Mesodermal cell (in vitro differentiated cells): ENCODE measurements around the gene KIRREL3.

Experiments used
- H3K27ac ChIP-seq: 2 replicates; pipeline ENCODE4 v1.7.0; 2013; ENCODE audit warnings: mild to moderate bottlenecking, low read depth, low read length, moderate library complexity; ENCODE audit not compliant: severe bottlenecking
- H3K36me3 ChIP-seq: 2 replicates; pipeline ENCODE4 v1.7.1; 2013; ENCODE audit warnings: mild to moderate bottlenecking, low read length, moderate library complexity; ENCODE audit not compliant: control insufficient read depth, insufficient read depth
- H3K4me1 ChIP-seq: one replicate; pipeline ENCODE4 v1.7.1; 2013; ENCODE audit warnings: mild to moderate bottlenecking, low read length; ENCODE audit not compliant: insufficient read depth, control insufficient read depth, poor library complexity, severe bottlenecking
- H3K4me3 ChIP-seq: 2 replicates; pipeline ENCODE4 v1.7.0; 2013; ENCODE audit warnings: low read length, control low read depth, mild to moderate bottlenecking; ENCODE audit not compliant: insufficient read depth, poor library complexity, severe bottlenecking; ENCODE audit errors: extremely low read depth
- H3K9me3 ChIP-seq: 2 replicates; pipeline ENCODE4 v1.7.1; 2013; ENCODE audit warnings: mild to moderate bottlenecking, low read length, moderate library complexity; ENCODE audit not compliant: control insufficient read depth
- WGBS, 2 experiments: methylation state at CpG; one replicate each; pipeline ENCODE4 v1.1.5; 2013; ENCODE audit warnings: missing lambda C conversion rate in 2 of 2; ENCODE audit not compliant: insufficient coverage in 2 of 2; 5-methylcytosine and 5-hydroxymethylcytosine counted together

The KIRREL3 gene

DNA sequence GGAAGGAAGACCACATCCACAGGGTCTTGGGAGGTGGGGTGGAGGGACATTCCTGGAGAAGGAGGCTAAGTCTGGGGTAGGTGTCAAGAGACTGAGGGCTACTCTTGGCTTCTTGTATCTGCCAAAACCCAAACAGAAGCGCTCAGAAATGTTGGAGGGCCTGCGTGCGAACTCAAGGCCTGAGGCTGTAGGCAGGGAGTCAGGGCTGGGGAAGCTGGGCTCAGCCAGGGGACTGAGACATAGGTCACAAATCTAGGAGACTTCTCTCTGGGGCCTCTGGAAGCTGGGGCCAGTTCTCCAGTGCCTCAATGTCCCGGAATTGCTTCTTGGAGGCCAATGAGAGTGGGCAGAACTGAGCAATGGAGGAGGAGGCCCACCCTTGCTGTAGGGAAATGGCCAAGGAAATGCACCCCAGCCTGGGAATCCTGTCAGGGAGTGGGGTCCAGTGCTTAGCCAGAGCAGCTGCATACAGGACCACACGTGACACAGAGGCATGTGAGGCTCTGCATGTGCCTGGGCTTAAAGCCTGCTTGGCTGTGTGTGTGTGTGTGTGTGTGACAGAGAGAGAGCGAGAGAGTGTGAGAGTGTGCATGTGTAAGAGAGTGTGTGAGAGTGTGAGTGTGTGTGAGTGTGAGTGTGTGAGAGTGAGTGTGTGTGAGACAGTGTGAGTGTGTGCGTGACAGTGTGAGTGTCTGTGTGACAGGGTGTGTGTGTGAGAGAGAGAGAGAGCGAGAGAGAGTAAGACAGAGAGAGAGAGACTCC lies 503.8 kb downstream of the KIRREL3 start:
- Histone ChIP-seq H3K4me3 (no peak overlapping the region), H3K27ac (no peak overlapping the region), H3K36me3 (no peaks in the 10 kb centered on the region), H3K9me3 (no peaks in the 10 kb centered on the region), H3K4me1 (peaks cover 4% of the 10 kb centered on the region)
- 86 to 92% methylated on average over 5 to 8 of the region's 8 CpGs for WGBS, 2 experiments

DNA sequence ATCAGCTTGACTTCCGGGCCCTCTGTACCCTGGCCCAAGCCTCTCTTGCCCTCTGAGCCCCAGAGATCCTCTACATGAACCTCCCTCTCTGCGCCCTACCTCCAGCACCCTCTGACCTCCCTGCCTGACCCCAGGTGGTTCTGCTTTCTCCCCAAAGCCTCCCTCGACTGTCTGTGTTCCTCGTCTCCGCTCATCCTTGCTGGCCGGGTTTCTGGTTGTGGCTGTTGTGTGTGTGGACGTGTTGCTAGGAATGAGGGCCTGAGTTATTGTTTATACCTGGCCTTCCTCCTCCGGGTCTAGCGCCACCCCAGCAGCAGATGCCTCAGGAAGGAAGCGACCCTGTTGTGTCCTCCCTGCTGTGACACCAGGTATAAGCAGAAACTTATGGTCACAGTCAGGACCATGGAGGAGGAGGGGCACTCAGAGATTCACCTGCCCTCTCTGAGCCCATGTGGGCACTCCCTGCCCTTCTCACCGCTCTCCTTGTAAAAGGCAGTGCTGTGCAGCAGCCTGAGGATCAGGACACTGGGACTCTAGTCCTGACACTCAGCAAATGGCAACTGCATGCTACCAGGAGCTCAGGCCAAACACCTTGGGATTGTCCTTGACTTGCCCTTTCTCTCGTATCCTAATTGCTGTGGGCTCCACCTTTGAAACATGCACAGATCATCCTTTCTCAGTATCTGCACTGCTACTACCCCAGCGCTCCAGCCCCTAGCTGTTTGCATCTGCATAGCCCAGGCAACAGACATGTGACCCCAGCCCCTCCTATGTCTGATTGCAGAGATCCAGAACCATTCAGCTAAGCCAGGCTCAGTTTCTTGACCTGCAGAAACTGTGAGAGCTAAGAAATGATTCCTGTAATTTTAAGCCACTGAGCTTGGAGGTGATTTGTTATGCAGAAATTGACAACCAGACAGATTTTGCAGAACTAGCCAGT lies 505.0 kb downstream of the KIRREL3 start:
- Histone ChIP-seq H3K4me3 (no peak overlapping the region), H3K4me1 (peaks cover 4% of the 10 kb centered on the region), H3K9me3 (no peaks in the 10 kb centered on the region), H3K27ac (no peak overlapping the region), H3K36me3 (no peaks in the 10 kb centered on the region)
- 68 to 86% methylated on average over 4 to 13 of the region's 13 CpGs for WGBS, 2 experiments

DNA sequence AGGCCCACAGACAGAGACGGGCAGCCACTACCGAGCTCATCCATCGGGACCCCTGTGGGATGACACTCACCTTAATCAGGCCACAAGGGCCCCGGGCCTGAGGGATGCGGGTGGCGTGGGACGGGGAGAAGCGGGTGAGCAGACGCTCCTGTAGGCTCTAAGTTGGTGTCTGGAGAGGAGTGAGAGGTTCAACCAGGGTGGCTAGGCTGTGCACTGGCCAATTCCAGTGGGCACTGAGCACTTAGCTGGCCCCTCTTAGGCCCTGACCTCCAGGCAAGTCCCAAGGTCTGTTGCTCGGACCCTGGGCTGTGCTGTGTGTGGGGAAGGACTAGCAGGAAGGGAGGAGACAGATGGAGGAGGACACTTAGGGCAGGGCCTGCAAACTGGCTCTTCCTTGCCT lies 505.7 kb downstream of the KIRREL3 start:
- Histone ChIP-seq H3K4me1 (peaks cover 1% of the 10 kb centered on the region), H3K4me3 (no peak overlapping the region), H3K27ac (no peak overlapping the region), H3K9me3 (no peaks in the 10 kb centered on the region), H3K36me3 (no peaks in the 10 kb centered on the region)
- WGBS, 2 experiments: 92 to 94% methylated on average over 10 of the region's 10 CpGs

DNA sequence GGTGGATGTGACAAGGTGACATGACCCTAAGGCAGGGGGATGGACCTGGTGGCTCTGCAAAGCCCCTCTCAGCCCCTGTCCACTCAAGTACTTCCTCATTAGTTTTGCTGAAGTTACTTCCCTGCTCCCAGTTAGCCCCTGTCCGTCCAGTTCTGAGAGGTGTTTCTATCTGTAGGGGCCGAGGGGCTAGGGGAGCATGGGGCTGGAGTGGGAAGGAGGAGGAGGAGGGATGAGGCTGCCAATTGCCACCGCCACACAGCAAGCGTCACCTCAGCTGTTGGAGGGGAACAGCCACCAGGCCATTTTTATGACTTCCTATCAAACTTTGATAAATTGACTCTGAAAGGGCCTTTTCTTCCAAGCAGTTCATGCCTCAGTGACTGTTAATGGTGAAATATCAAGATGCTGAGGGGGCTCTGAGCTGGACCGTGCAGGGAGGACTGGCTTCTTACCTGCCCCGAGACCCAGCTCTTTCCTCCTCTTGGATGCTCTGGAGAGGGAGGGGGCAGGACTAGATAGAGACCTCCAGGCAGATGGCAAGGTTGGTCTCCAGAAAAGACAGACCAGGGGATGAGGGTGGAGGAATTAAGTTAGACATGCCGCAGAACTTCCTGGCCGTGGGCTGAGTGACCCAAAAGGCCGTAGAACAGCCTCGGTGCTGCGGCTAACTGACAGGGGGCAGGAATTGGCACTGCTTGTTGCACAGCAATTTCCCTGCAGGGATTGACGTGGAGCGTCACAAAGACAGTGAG lies 508.1 kb downstream of the KIRREL3 start:
- Histone ChIP-seq H3K36me3 (no peaks in the 10 kb centered on the region), H3K4me3 (no peak overlapping the region), H3K9me3 (no peaks in the 10 kb centered on the region), H3K27ac (no peak overlapping the region), H3K4me1 (no peaks in the 10 kb centered on the region)
- 86 to 87% methylated on average over 9 to 10 of the region's 13 CpGs for WGBS, 2 experiments

DNA sequence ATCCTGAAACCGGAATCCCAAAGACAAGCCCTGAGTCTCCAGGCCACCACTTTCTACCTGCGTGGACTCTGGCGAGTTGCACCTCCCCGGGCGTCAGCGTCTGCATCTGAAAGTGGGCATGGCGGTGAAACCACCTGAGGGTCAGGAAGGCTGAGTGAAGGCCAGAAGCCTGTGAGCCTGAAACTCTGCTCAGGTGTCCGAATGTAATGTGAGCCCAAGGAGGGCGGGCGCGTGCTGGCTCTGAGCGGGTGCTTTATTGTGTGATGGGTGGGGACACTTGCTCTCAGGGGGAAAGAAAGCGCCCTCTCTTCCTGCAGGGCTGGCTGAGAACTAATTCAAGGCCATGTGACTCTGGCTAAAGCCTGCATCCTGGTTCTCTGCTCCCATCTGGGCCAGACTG lies 509.5 kb downstream of the KIRREL3 start:
- Histone ChIP-seq H3K4me3 (no peak overlapping the region), H3K27ac (no peak overlapping the region), H3K36me3 (no peaks in the 10 kb centered on the region), H3K9me3 (no peaks in the 10 kb centered on the region), H3K4me1 (no peaks in the 10 kb centered on the region)
- 86 to 88% methylated on average over 12 to 13 of the region's 13 CpGs for WGBS, 2 experiments

DNA sequence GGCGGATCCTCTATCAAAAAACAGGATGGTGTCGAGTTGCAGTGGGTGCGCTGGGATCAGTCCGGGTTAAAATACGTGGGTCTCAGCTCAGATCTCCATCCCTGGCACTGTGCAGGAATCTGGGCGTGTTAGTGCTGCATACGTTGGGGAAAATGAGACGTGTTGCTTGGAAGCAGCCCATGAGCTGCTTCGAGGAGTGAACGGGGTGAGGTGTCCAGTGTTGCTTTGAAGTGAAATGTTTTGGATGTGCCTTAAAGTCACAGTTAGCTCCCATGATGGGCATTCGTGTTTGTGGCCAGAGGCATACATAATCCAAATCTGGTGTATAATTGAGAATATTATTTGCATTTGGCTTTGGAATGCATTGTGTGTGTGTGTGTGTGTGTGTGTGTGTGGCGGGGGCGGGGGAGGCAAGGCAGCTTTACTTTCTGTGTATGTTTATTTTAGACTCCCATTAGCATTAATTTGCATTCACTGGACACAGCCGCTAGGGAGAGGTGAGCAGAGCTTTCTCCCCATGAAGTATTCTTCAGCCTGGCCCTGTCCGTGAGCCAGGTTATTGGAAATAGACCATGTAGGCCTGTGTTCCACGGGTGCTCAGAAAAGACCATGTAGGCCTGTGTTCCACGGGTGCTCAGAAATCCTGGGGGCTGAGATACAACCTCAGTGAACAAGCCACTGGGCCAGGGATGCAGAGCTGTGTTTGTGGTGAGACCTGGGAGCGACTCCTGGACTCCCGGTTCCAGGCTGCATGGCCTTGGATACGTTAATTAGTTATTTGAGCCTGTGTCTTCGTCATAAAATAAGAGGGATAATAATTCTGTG lies 510.5 kb downstream of the KIRREL3 start:
- no peaks in the 10 kb centered on the region for H3K36me3 ChIP-seq
- 85 to 87% methylated on average over 14 to 17 of the region's 21 CpGs for WGBS, 2 experiments
- H3K9me3 ChIP-seq: no peaks in the 10 kb centered on the region
- H3K27ac ChIP-seq: no peak overlapping the region
- H3K4me1 ChIP-seq: no peaks in the 10 kb centered on the region
- no peak overlapping the region for H3K4me3 ChIP-seq

DNA sequence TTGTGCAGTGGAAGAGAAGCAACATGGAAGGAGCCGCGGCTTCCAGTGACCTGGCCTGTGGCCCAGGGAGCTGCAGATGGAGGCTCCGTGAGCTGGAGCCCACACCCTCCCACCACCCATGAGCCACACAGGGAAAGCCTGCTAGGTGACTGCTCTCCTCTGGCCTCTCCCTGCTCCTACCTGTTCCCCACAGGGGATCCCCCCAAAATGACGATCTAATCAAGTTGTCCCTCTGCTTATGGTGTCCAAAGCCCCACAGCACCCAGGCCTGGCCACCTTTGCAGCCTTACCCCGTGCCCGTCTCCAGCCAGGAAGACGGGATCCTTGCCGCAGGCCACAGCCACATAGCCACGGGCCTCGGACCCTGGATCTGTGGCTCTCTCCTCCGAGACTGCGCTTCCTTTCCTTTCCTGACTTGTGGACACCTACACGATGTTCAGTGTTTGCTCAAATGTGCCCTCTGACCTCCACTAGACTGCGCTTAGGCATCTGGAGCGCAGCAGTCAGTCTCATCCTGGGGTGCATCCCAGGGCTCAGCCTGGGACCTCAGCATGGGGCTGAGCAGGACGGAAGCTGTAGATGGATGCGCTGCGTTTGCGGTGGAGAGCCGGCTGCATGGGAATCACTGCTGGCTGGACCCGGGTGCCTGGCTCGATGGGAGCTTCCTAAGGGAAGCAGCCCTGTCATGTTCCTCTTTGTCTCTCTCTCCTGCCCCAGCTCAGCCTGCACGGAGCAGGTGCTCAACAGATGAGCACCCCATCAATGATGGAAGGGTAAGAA lies 511.8 kb downstream of the KIRREL3 start:
- 94 to 95% methylated on average over 20 to 22 of the region's 23 CpGs for WGBS, 2 experiments
- no peak overlapping the region for H3K27ac ChIP-seq
- H3K4me1 ChIP-seq: no peaks in the 10 kb centered on the region
- H3K36me3 ChIP-seq: no peaks in the 10 kb centered on the region
- H3K4me3 ChIP-seq: no peak overlapping the region
- no peaks in the 10 kb centered on the region for H3K9me3 ChIP-seq

DNA sequence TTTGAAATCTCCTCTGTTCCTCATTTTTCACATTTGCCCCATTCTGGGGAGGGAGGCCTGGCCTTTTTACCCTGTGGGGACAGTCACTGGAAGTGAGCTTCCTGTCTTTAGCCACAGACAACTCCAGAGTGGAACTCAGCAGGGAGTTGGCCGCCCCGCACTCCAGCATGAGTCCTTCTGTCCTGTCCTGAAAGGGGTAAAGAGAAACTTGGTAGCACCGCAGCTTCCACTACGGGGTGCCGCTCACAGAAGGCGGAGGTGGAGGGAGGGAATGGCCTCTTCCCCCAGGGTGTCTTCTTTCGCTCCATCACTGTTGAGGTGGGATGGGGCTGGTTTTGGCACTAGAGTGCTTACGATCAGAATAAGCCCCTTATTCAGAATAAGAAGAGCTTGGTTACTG lies 512.9 kb downstream of the KIRREL3 start:
- H3K9me3 ChIP-seq: no peaks in the 10 kb centered on the region
- no peak overlapping the region for H3K4me3 ChIP-seq
- WGBS, 2 experiments: 54 to 74% methylated on average over 7 of the region's 8 CpGs
- no peak overlapping the region for H3K27ac ChIP-seq
- H3K36me3 ChIP-seq: no peaks in the 10 kb centered on the region
- H3K4me1 ChIP-seq: no peaks in the 10 kb centered on the region

DNA sequence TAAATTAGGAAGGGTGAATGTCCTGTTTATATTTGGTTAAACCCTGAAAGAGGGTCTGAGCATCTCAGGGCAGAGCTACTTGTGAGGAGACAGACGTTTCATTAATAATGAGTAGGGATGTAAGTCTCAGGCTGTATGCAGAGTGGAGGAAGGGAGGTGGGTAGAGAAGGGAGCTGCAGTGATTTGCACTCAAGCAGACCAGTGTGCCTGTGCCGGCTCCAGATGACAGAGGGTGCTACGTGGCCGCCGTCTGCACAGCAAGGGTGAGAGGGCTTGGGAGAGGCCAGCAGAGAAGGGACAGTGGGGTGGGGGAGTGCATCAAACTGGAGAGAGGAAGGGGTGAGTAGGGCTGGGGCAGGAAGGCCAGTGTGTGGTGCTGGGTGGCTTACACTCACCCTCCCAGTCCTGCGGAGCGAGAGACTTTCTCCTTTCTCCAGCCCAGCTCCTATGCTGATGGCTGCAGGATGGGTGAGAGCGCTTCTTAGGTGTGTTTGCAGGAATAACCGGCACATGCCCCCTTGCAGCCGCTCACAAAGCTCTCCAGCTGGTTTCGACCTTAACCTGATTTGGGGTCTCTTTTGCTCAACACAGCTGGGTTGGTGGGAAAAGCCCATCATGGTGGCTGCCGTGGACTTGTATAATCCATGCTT lies 514.5 kb downstream of the KIRREL3 start:
- H3K36me3 ChIP-seq: no peaks in the 10 kb centered on the region
- H3K4me3 ChIP-seq: no peak overlapping the region
- no peak overlapping the region for H3K27ac ChIP-seq
- no peaks in the 10 kb centered on the region for H3K9me3 ChIP-seq
- WGBS, 2 experiments: 77 to 86% methylated on average over 8 to 11 of the region's 12 CpGs
- no peaks in the 10 kb centered on the region for H3K4me1 ChIP-seq
